ENCODE results near the gene PRSS33.

DNA sequence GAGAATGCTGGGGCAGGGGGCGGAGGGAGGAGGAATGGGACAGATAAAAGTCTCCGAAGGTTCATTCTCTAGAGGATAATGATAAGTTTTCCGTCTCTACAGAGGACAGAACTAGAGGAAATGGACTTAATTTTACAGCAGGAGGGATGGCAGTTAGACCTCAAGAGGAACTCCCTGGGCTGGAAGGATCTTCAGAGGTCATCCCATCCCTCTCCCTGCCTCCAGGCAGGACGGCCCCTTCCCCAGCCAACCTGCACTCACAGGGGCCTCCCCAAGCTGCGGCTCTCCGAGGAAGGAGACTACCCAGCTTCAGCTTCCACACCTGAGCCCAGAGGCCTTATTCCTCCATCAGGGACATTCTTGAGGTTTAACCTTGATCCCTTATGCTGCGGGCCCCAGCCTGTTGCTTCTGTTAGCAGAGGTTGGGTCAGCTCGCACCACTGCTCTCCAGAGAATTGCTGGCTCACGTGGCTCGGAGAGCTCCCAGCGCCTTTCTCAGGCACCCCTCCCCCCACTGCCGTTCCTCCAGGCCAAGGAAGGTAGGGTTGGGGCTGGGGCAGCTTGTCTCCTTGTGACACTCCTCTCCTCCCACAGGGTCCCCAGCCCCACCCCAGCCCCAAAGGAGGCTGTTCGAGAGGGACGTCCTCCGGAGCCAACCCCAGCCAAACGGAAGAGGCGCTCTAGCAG lies 18.8 kb downstream of the PRSS33 start:
- TF ChIP-seq POLR2A (IDR thresholded peaks at IDR 0.05; ENCODE audit: low read depth, low read length): peak; percentile 19; the same call in 1 of the 2 replicates
- TF ChIP-seq TAF1 (IDR thresholded peaks at IDR 0.05; ENCODE audit: low read depth, low read length): no peak
- peak; percentile 50 for TF ChIP-seq POLR2AphosphoS5 (IDR thresholded peaks at IDR 0.05; ENCODE audit: low read depth, low read length)

All from GM12891 (cell line).